Measurements from ENCODE around the gene FEZ2.

The FEZ2 gene

DNA sequence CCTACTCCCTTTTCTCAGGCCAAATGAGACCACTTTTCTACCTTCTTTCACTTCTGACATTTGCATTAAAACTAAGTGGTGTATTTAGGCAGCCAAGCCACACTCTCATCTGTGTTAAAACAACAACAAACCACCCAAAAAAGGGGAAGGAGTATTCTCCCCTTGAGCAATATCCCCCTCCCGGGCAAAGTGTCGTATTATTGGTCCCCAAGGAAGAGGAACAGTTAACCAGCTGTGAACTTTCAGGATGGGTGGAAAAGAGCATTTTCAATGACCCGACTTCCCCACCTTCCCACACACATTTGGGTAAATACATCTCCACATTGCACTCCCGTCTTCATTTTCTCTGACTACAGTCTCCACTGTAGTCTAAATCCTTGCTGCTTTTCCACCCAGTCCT lies 44.3 kb downstream of the FEZ2 start:
- Histone ChIP-seq H3K4me3 (ENCODE audit: low read length) (no peak overlapping the region), H3K4me2 (ENCODE audit: low read length) (no peak overlapping the region), H3K27me3 (ENCODE audit: control insufficient read depth, low read length) (no peaks in the 10 kb centered on the region), H3K9me2 (replicated peaks; ENCODE audit: control insufficient read depth, low read length) (no peaks in the 10 kb centered on the region), H3F3A (ENCODE audit: control insufficient read depth, insufficient read depth) (0 out of 2 replicates have a peak, but pooled peaks cover 3% of the 10 kb centered on the region), H3K4me1 (ENCODE audit: control insufficient read depth, low read length) (no peaks in the 10 kb centered on the region), H3K36me3 (ENCODE audit: control insufficient read depth, low read length) (peaks cover 40% of the 10 kb centered on the region), H3K27ac (ENCODE audit: low read depth, low read length) (no peak overlapping the region), H4K20me1 (ENCODE audit: control insufficient read depth, insufficient read depth, low read depth, low read length) (no peaks in the 10 kb centered on the region), H3K79me2 (ENCODE audit: control insufficient read depth, low read length) (no peaks in the 10 kb centered on the region), H3K9me3 (ENCODE audit: control insufficient read depth, insufficient read depth, low read length) (no peaks in the 10 kb centered on the region)
- TF ChIP-seq, protein P1, sequence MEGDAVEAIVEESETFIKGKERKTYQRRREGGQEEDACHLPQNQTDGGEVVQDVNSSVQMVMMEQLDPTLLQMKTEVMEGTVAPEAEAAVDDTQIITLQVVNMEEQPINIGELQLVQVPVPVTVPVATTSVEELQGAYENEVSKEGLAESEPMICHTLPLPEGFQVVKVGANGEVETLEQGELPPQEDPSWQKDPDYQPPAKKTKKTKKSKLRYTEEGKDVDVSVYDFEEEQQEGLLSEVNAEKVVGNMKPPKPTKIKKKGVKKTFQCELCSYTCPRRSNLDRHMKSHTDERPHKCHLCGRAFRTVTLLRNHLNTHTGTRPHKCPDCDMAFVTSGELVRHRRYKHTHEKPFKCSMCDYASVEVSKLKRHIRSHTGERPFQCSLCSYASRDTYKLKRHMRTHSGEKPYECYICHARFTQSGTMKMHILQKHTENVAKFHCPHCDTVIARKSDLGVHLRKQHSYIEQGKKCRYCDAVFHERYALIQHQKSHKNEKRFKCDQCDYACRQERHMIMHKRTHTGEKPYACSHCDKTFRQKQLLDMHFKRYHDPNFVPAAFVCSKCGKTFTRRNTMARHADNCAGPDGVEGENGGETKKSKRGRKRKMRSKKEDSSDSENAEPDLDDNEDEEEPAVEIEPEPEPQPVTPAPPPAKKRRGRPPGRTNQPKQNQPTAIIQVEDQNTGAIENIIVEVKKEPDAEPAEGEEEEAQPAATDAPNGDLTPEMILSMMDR (IDR thresholded peaks at IDR 0.05; ENCODE audit: low read depth, low read length, poor library complexity, severe bottlenecking), result no peak
- no peak for TF ChIP-seq EZH2phosphoT487 (IDR thresholded peaks at IDR 0.05; ENCODE audit: borderline replicate concordance, low read length)

DNA sequence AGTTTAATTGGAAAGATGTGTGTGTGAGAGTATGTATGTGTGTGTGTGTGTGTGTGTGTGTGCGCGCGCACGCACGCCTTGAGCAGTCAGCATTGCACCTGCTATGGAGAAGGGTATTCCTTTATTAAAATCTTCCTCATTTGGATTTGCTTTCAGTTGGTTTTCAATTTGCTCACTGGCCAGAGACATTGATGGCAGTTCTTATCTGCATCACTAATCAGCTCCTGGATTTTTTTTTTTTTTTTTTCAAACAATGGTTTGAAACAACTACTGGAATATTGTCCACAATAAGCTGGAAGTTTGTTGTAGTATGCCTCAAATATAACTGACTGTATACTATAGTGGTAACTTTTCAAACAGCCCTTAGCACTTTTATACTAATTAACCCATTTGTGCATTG lies 48.0 kb downstream of the FEZ2 start:
- Histone ChIP-seq H3K9me2 (replicated peaks; ENCODE audit: control insufficient read depth, low read length) (no peaks in the 10 kb centered on the region), H3K27me3 (ENCODE audit: control insufficient read depth, low read length) (no peaks in the 10 kb centered on the region), H3K9me3 (ENCODE audit: control insufficient read depth, insufficient read depth, low read length) (no peaks in the 10 kb centered on the region), H3K27ac (ENCODE audit: low read depth, low read length) (no peak overlapping the region), H3K4me3 (ENCODE audit: low read length) (no peak overlapping the region), H4K20me1 (ENCODE audit: control insufficient read depth, insufficient read depth, low read depth, low read length) (no peaks in the 10 kb centered on the region), H3F3A (ENCODE audit: control insufficient read depth, insufficient read depth) (0 out of 2 replicates have a peak, but pooled peaks cover 3% of the 10 kb centered on the region), H3K4me1 (ENCODE audit: control insufficient read depth, low read length) (no peaks in the 10 kb centered on the region), H3K4me2 (ENCODE audit: low read length) (no peak overlapping the region), H3K79me2 (ENCODE audit: control insufficient read depth, low read length) (no peaks in the 10 kb centered on the region), H3K36me3 (ENCODE audit: control insufficient read depth, low read length) (peaks cover 69% of the 10 kb centered on the region)
- TF ChIP-seq, protein P1 (IDR thresholded peaks at IDR 0.05; ENCODE audit: low read depth, low read length, poor library complexity, severe bottlenecking), result no peak
- TF ChIP-seq EZH2phosphoT487 (IDR thresholded peaks at IDR 0.05; ENCODE audit: borderline replicate concordance, low read length), result no peak

DNA sequence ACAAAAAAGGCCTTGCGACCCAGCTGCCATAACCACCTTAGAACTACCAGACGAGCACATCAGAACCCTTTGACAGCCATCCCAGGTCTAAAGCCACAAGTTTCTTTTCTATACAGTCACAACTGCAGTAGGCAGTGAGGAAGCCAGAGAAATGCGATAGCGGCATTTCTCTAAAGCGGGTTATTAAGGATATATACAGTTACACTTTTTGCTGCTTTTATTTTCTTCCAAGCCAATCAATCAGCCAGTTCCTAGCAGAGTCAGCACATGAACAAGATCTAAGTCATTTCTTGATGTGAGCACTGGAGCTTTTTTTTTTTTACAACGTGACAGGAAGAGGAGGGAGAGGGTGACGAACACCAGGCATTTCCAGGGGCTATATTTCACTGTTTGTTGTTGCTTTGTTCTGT lies 48.8 kb downstream of the FEZ2 start:
- Histone ChIP-seq H3K36me3 (ENCODE audit: control insufficient read depth, low read length) (peaks cover 76% of the 10 kb centered on the region), H3K9me2 (replicated peaks; ENCODE audit: control insufficient read depth, low read length) (no peaks in the 10 kb centered on the region), H3K4me3 (ENCODE audit: low read length) (no peak overlapping the region), H3K9me3 (ENCODE audit: control insufficient read depth, insufficient read depth, low read length) (no peaks in the 10 kb centered on the region), H3K27me3 (ENCODE audit: control insufficient read depth, low read length) (no peaks in the 10 kb centered on the region), H3K79me2 (ENCODE audit: control insufficient read depth, low read length) (no peaks in the 10 kb centered on the region), H4K20me1 (ENCODE audit: control insufficient read depth, insufficient read depth, low read depth, low read length) (no peaks in the 10 kb centered on the region), H3F3A (ENCODE audit: control insufficient read depth, insufficient read depth) (0 out of 2 replicates have a peak, but pooled peaks cover 3% of the 10 kb centered on the region), H3K4me2 (ENCODE audit: low read length) (no peak overlapping the region), H3K27ac (ENCODE audit: low read depth, low read length) (no peak overlapping the region), H3K4me1 (ENCODE audit: control insufficient read depth, low read length) (no peaks in the 10 kb centered on the region)
- TF ChIP-seq, protein P1 (IDR thresholded peaks at IDR 0.05; ENCODE audit: low read depth, low read length, poor library complexity, severe bottlenecking), result no peak
- no peak for TF ChIP-seq EZH2phosphoT487 (IDR thresholded peaks at IDR 0.05; ENCODE audit: borderline replicate concordance, low read length)
